ENCODE results near the gene DTNBP1.

The DTNBP1 gene

DNA sequence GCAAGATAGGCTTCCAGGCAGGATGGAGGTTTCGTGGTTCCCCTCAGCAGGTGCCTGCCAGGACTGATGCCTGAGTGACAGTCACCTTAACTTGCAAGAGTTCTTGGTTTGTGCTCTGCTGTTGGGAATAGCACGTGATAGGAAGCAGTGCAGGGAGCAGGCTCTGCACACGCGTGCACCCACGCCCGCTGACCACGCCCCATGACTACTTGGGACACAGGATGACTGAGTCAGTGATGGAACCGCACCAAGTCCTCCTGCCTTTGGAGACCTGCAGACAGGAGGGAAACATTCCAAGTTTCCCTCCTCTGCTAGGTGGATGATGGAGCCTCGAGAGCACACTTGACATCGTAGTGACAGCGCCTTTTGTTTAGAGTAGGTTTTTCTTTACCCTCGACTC lies 164.2 kb downstream of the DTNBP1 start:
- no peak for DNase-seq

DNA sequence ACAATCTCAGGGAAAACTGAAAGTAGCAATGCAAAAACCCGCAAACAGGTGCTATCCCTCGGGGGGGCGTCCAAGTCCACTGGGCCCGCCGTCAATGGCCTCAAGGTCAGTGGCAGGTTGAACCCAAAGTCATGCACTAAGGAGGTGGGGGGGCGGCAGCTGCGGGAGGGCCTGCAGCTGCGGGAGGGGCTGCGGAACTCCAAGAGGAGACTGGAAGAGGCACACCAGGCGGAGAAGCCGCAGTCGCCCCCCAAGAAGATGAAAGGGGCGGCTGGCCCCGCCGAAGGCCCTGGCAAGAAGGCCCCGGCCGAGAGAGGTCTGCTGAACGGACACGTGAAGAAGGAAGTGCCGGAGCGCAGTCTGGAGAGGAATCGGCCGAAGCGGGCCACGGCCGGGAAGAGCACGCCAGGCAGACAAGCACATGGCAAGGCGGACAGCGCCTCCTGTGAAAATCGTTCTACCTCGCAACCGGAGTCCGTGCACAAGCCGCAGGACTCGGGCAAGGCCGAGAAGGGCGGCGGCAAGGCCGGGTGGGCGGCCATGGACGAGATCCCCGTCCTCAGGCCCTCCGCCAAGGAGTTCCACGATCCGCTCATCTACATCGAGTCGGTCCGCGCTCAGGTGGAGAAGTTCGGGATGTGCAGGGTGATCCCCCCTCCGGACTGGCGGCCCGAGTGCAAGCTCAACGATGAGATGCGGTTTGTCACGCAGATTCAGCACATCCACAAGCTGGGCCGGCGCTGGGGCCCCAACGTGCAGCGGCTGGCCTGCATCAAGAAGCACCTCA lies 166.3 kb downstream of the DTNBP1 start:
- no peak for DNase-seq

DNA sequence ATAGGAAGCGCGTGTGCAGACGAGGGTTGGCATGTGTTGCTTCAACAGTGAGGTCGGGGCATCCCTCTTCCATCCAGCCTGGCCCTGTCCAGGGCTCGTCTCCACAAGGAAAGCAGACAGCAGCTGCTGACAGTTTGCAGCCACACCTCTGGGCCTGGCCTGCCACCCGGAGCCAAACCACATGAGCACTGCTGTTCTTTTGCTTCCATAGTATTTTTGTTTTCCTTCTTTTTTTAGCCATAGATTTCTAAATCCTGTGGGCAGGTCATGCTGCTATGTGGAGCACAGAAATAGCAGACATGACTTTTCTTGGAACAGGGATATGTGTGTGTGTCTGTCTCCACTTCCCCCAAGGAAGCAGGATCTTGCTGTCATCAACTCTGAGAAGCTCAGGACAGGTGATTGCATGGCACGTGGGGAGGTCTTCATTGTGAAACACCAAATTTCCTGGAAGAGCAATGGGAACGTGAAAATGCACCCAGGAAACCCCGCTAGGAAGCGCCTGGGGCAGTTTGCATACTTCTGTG lies 167.4 kb downstream of the DTNBP1 start:
- no peak for DNase-seq

DNA sequence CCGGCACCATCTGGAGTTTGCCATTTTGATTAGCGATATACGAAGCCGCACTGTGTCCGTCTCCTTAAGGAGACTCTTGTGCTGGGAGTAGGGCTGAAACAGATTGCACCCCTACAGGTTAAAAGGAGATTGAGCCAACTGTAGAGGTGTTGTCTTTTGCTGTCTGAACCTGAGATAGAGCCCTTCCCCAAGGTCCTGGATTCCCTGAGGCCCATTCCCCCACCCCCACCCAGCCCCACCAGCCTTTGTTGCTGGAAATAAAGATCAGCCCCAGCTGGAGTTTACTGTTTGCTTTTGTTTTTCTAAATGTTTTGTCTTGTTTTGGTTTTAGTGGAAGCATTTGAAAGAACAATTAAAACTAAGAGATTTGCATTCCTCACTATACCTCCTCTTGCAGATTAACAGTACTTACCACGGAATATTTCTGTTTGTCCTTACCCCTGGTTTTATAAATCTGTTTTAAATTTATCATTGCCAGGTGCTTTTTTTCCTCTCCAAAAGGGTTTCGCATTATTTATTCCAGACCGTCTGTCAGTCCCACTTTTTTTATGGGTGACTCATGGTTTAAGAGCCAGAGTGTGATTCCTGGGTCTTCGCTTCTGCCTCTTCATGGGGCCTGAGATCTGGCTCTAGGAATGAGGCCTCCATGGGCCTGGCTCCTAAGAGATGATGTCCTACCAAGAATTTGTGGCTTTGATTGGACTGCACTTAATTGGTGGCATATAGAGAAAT lies 169.2 kb downstream of the DTNBP1 start:
- DNase-seq: no peak

GRCh38 chr6:15491986-15492269 lies 170.9 kb downstream of the DTNBP1 start:
- no peak for DNase-seq

DNA sequence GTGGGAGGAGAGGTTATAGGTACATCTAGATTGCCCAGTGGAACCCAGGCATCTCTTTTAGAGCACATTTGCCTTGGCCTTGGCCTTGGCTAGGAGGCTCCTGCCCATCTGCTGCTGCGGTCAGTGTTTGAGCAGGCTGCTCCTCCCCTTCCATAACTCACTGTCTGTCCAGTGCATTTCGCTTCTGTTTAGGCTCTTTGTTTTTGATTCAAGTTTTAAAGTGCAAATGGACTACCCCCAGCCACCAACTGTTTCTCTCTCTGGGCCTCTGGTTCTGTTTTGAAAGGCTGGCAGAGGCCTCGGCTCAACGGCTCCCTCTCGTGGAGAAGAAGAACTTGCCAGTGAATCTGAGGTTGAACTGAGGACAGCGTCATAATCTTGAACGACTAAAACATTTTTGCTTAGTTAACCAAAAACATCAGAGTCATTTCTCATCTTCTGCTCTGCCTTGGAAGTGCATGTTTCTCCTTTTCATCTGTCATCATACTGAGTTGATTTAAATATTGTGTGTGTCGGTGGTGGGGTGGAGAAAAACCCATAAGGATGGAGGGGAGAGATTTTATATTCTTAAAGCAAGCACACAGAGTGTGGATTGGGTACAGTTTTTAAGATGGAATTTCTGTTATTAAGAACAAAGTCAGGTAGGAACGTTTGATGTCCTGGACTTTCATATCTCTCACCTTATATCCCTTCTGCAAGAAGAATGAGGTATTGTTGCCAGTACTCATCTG lies 171.4 kb downstream of the DTNBP1 start:
- peak; percentile 61 for DNase-seq

DNA sequence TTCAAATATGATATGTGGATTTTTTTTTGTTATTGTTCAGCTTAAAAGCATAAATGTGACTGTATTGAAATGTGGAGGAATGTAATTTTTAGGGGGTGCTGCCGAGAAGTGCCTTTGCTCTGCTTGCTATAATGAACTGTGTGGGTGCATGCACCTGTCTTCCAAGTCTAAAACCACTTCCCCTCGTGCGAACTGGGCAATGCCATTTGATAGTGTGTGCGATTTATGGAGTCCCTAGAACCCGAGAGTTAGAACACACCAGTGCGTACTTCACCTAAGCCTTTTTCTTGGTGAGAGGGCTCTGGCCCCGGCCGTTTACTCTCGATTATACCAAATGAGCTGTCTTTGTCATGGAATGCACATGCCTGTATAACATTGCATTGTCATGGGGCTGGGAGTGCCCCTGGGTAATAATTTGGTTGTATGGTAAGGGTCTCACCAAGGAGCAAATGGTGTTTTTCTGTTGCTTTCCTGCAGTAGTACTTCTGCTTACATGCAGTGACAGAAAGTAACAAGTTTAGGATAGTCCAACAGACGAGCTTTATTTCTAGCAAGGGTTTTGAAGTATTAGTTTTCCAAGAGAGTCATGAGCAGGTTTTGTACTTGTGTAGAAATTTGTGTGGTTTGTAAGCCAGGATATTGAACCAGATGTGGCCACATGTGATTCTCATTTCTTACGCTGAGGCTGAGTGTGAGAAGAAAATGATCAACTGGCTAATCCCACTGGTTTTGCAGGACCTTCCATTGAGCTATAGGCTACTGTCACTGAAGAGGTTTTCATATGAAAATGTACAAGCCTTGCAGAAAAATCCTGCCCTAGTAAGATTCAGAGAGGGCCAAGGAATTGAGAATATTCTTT lies 172.4 kb downstream of the DTNBP1 start:
- no peak for DNase-seq

DNA sequence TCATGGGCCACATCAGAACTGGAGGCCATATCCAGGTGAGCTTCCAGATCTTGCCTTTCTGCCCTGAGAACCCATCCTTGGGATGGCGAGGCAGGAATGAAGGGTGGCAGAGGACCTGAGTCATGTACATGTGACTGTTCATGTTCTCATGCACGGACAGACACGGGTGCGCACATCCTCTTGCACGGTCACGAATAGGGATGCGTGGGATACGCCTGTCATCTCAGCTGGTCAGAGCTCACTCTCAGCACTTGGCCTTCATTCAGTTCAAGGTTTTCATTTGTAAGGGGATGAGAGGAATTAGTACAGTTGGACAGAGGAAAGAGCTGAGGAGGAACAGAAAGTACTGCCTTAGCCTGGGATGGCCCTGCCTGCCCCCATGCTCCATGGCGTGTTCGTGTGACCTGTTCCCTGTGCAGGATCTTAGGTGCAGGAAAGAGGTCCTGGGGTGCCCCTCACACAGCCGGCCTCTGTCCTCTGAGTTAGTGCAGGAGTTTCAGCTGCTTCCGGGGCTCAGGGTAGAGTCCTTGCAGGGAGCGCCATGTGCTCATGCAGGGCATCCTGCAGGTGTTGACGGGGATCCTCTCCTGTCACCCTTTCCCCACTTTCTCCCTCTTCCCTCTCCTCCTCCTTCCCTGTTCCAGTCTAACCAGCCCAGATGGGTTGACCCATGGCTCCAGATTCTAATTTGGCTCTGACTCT lies 173.4 kb downstream of the DTNBP1 start:
- no peak for DNase-seq

GRCh38 chr6:15487262-15487661 lies 175.6 kb downstream of the DTNBP1 start:
- no peak for DNase-seq

DNA sequence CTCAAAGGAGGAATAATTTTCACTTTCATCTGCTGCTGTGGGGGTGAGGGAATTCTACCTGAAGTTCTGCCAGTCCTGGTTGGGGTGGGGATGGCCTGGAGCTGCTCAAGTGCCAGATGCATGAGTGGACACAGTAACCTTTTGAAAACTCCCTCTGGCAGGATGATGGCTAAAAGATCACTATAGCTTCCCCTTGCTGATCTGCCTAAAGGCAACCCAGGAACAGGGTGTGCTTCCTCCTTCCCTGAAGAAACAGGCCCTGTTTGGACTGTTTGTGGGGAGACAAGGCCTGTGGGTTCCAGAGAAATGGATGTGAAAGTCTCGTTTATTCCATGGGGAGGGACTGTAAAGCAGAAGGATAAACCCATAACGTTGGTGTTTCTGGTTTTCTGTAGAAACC lies 176.9 kb downstream of the DTNBP1 start:
- no peak for DNase-seq

- no peak for DNase-seq
These were observed 178.0 kb downstream of the DTNBP1 start for GRCh38 chr6:15484821-15485220.

- no peak for DNase-seq
These were observed 178.7 kb downstream of the DTNBP1 start for GRCh38 chr6:15484140-15484539.

- no peak for DNase-seq
These were observed 179.8 kb downstream of the DTNBP1 start for GRCh38 chr6:15483060-15483459.

DNA sequence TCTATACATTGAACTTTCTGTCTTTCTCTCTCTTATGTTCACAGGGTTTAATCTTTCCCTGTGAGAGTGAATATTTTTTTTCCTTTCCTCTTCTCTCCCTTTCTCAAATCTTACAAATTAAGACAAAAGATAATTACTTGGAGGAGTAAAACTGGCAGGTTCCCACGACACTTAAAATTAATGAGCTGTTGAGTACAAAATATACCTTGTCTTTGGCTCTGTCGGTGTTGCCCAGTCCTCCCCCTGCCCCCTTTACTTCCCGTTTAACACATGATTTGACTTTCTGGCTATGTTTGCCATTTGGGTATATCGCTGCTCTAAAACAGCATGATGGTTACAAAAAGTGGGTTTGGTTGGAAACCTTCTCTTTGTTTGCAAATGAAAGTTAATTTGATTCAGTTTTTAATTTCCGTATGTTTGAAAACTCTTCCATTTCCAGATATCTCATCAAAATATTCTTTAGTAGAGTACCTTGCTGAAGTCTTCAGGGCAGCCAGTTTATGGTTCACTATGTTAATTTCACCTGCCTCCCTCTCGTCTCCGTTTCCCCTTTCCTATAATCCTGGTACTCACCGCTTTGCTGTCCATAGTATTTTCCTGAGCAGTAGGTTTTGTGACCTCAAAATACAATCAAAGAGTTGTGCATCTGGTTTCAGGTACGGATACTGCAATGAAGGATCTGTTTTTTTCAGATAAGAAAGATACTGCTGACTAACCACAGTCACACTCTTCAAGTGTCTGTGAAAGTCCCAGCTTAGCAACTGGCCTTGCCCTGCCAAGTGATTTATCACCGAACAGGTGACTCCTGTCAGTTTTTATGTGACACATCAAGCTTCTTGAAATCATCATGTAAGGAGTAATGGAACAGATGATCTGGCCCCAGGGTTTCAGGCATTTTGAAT lies 181.2 kb downstream of the DTNBP1 start:
- no peak for DNase-seq

- no peak for DNase-seq
These were observed 182.3 kb downstream of the DTNBP1 start for GRCh38 chr6:15480525-15480924.

DNA sequence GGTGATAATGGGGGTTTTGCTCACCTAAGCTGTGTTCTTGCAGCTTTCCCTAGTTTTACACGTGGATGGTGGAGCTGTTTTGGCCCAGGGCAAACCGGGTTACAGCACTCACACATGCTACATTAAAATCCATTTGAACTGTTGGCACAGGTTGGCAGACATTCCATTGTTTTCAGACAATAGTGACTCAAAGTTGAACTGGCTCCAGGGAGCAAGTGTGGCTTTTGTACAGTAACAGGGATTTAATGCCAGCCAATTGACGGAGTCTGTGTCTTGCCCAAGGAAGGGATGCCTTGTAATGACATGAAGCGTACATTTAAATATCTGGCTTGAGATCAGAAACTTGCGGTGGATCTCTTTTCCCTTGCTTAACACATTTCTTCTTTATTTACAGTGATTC lies 183.1 kb downstream of the DTNBP1 start:
- DNase-seq: no peak

GRCh38 chr6:15477746-15478145 lies 185.1 kb downstream of the DTNBP1 start:
- no peak for DNase-seq

DNA sequence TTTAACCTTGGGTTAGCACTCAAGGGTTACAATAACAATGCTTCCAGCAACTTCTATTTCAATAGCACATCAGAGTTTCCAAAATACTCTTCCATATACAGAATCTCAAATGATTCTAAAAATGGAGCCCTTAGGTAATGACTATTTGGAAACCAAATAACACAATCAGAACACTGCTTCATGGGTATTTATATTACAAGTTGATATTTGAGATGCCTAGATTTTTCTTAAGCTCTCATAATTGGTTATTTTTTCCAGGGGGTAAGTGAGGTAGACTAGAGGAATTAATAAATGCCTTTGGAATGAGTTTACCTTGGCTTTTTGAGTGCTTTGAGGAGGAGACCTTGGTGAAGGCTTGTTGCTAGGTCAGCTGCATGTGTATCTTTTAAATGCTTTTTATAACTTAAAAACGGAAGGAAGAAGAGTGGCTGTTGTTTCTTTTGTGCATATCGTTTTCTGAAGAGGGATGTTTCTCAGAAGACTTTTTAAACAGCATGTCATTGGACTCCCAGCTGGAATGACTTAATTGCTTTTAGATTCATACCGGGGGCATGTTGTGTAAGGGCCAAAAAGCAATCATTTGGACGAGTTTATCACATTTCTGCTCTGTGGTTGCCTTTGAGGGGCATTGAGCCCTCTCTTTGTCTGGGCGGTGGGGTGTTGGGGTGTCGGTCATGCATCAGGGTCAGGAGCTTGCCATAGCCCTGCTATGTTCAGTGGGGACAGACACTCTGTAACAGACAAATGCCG lies 186.0 kb downstream of the DTNBP1 start:
- no peak for DNase-seq

DNA sequence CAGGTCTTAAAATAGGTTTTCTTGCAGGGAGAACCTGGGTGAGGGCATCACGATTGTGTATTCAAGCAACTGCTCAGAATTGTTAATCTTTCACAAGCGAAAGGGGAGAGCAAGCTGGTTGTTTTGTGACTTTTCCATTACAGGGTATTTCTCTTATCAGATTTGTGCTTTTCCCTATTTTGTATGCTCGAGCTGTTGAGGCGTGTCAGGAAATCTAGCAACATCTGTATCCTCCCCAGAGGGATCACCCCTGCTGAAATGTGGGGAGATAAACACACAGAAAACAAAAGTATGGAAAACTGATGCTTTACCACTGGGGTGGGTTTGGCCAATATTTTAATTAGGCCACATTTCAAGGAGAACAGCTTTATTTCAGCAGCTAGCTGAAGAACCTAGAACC lies 187.0 kb downstream of the DTNBP1 start:
- DNase-seq: no peak

DNA sequence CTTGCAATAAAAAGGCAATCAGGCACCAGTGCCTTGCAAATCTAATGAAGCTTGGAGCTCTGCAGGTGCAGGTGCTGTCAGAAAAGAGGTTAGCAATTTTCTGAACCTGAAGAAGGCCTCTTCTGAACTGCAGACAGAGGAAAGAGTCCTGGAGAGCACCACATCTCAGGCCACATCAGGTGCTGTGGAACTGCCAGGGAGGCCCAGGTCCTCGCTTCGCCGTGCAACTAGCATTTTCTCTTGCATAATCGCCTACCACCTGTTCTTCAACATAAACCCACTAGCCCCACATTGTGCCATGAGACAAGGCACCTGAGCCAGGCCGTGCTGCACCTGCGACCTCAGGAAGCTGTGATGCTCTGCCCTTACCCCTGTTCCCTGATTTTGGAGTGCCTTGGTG lies 187.6 kb downstream of the DTNBP1 start:
- DNase-seq: no peak
